Measurements from ENCODE around the gene PPP6R1.

DNA sequence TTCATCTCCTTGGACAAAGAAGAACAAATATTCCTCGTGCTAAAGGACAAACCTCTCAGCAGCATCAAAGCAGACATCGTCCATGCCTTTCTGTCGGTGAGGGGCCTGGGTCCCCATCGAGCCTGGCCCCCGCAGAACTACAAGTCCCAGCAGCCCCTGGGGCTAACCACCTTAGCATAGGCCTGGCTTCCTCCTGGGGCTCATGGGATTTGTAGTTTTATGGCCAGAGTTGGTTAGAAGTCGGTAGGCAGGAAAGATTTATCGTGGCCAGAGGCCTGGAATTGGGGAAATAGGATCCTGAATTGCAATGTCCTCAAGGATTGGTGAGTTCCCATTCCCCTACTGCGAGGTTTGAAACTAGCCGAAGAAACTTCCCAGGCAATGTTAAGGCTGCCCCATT lies 46.7 kb upstream of the PPP6R1 start:
- TF ChIP-seq, protein P1, sequence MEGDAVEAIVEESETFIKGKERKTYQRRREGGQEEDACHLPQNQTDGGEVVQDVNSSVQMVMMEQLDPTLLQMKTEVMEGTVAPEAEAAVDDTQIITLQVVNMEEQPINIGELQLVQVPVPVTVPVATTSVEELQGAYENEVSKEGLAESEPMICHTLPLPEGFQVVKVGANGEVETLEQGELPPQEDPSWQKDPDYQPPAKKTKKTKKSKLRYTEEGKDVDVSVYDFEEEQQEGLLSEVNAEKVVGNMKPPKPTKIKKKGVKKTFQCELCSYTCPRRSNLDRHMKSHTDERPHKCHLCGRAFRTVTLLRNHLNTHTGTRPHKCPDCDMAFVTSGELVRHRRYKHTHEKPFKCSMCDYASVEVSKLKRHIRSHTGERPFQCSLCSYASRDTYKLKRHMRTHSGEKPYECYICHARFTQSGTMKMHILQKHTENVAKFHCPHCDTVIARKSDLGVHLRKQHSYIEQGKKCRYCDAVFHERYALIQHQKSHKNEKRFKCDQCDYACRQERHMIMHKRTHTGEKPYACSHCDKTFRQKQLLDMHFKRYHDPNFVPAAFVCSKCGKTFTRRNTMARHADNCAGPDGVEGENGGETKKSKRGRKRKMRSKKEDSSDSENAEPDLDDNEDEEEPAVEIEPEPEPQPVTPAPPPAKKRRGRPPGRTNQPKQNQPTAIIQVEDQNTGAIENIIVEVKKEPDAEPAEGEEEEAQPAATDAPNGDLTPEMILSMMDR (IDR thresholded peaks at IDR 0.05), result no peak
- TF ChIP-seq POLR2A (IDR thresholded peaks at IDR 0.05), result no peak
